ENCODE measurements around the gene MAPK8IP2.

GRCh38 chr22:50612528-50613221, 12.1 kb downstream of the MAPK8IP2 start:
- no peak for TF ChIP-seq CTCF (IDR thresholded peaks at IDR 0.05; ENCODE audit: insufficient read depth, low read length, poor library complexity, severe bottlenecking)
- TF ChIP-seq EZH2phosphoT487 (conservative IDR thresholded peaks at IDR 0.05; ENCODE audit: low read length), result no peak
